ENCODE measurements around the gene OR51E1.

OR51E1 gene

GRCh38 chr11:4643682-4644081 lies at the start of gene OR51E1:
Gene OR51E1 (plus strand): TSS chr11:4643982. CDS start chr11:4652527, 8,545 bp downstream.
- H3K4me3 ChIP-seq (ENCODE audit: low read depth, low read length): no peak within 1 kb of the TSS
- CTCF ChIA-PET: interaction anchor here (2.0 kb wide), 1 partner anchor 17 kb away, joined by 4 read pairs; no protein-coding TSS in a partner anchor
- POLR2A ChIA-PET: no interaction called here
- no peak for DNase-seq (ENCODE audit: low read depth, low spot score)
- TF ChIP-seq CTCF (IDR thresholded peaks at IDR 0.05; ENCODE audit: insufficient read depth, low read length, missing control alignments): no peak

- ChIA-PET CTCF (interaction anchor here (1.3 kb wide), 1 partner anchor 418 kb away, joined by 5 read pairs; no protein-coding TSS in a partner anchor), POLR2A (no interaction called here)
- DNase-seq (ENCODE audit: low read depth, low spot score): no peak
- no peak overlapping the region for H3K4me3 ChIP-seq (ENCODE audit: low read depth, low read length)
- no peak for TF ChIP-seq CTCF (IDR thresholded peaks at IDR 0.05; ENCODE audit: insufficient read depth, low read length, missing control alignments)
Measured at GRCh38 chr11:4605057-4605456, 38.7 kb upstream of the OR51E1 start.

- TF ChIP-seq CTCF (IDR thresholded peaks at IDR 0.05; ENCODE audit: insufficient read depth, low read length, missing control alignments): no peak
- no peak overlapping the region; the same call in 1 of the 2 replicates for H3K4me3 ChIP-seq (ENCODE audit: low read depth, low read length)
- ChIA-PET CTCF (interaction anchor here (1.0 to 4.5 kb wide), 3 partner anchors 31 to 419 kb away, joined by 3 to 20 read pairs (median 7); partner anchors contain the start of gene OR51D1), POLR2A (no interaction called here)
- no peak for DNase-seq (ENCODE audit: low read depth, low spot score)
Measured at GRCh38 chr11:4606231-4607015, 37.4 kb upstream of the OR51E1 start.

- CTCF ChIA-PET: interaction anchor here (1.0 to 4.5 kb wide), 2 partner anchors 30 to 420 kb away, joined by 7 to 20 read pairs; partner anchors contain the start of gene OR51D1
Measured at GRCh38 chr11:4607096-4607495, 36.7 kb upstream of the OR51E1 start.

GRCh38 chr11:4607781-4608666 lies 35.8 kb upstream of the OR51E1 start, which contains the start of gene TRIM68:
Gene TRIM68 (minus strand): TSS chr11:4608231. CDS start chr11:4605504, 2,727 bp downstream.
- DNase-seq (ENCODE audit: low read depth, low spot score): peak; percentile 76
- no peak for TF ChIP-seq CTCF (IDR thresholded peaks at IDR 0.05; ENCODE audit: insufficient read depth, low read length, missing control alignments)
- POLR2A ChIA-PET: interaction anchor here (1.0 kb wide), 1 partner anchor 28 kb away, joined by 4 read pairs; no protein-coding TSS in a partner anchor
- CTCF ChIA-PET: interaction anchor here (1.0 to 4.5 kb wide), 5 partner anchors 17 to 756 kb away, joined by 3 to 20 read pairs (median 4); partner anchors contain the start of gene OR51D1
- H3K4me3 ChIP-seq (ENCODE audit: low read depth, low read length): peak within 1 kb of the TSS; percentile 69

More at GRCh38 chr11:4607096-4607495, 36.7 kb upstream of the OR51E1 start:
- peak overlapping the region; percentile 69 for H3K4me3 ChIP-seq (ENCODE audit: low read depth, low read length)
- no peak for DNase-seq (ENCODE audit: low read depth, low spot score)
- no peak for TF ChIP-seq CTCF (IDR thresholded peaks at IDR 0.05; ENCODE audit: insufficient read depth, low read length, missing control alignments)
- POLR2A ChIA-PET: no interaction called here

All from AG04449 (cell line).